Pancreas (tissue), 10 donors: ENCODE measurements around the gene FGF13. TPM values are rescaled to one million over a fixed set of nuclear protein-coding genes. Genes with fewer than 3 reads are reported as not detected.

ENCODE experiments used
- ATAC-seq, 4 donors: fragments of 200-7000 bp; cut with Tn5 transposase; one replicate each; pipeline versions ENCODE4 v1.8.0 to v1.9.1; 2020; ENCODE audit warnings: mild to moderate bottlenecking in 4 of 4, moderate library complexity in 4 of 4
- DNase-seq, 6 donors: peaks; one replicate each; pipeline ENCODE4 v3.0.0-alpha.2; 2020
- FAIRE-seq: peaks from 2 replicates; lab custom pipeline; 2012; peaks lifted over from hg19 to GRCh38; lab: Jason Lieb, UNC
- H3K27ac ChIP-seq, 4 donors: fragments of 200-600 bp; sonication (generic); 1 replicate in 3 of 4; 2 replicates in 1 of 4; pipeline versions ENCODE4 v1.5.0 to v1.8.0; 2020
- H3K27me3 ChIP-seq, 4 donors: fragments of 200-600 bp; one replicate each; pipeline ENCODE4 v1.8.0; 2021
- H3K36me3 ChIP-seq, 3 donors: fragments of 200-600 bp; sonication (generic) in 1 of 3; one replicate each; pipeline versions ENCODE4 v1.5.0 to v1.8.0; 2020 to 2021
- H3K4me1 ChIP-seq, 3 donors: fragments of 200-600 bp; one replicate each; pipeline ENCODE4 v1.8.0; 2021
- H3K4me3 ChIP-seq, 4 donors: fragments of 200-600 bp; sonication (generic) in 2 of 4; one replicate each; pipeline versions ENCODE4 v1.5.0 to v1.8.0; 2020 to 2021
- H3K9me3 ChIP-seq, 4 donors: fragments of 200-600 bp; one replicate each; pipeline ENCODE4 v1.8.0; 2021
- WGBS, 2 donors: extraction: QIAGEN DNeasy Blood & Tissue Kit; methylation state at CpG; one replicate each; pipeline ENCODE4 v1.1.7; 2013; 5-methylcytosine and 5-hydroxymethylcytosine counted together
- intact Hi-C, 3 donors: fragments of 100-400 bp; cut with DNase I; formaldehyde crosslinking; loops; one replicate each; pipeline versions ENCODE4 v1.11.1 to v1.14.2; 2022
- polyA plus RNA-seq, 2 donors: library from polyadenylated mRNA; stranded (reverse); fragments of 200-250 nt; gene quantifications; one replicate each; pipeline ENCODE4 v1.2.3, GENCODE V29; 2013
- total RNA-seq, 6 donors: library from RNA; stranded (reverse); fragmentation: NEBNext Ultra II Directional in 4 of 6; extraction: Animal tissue kit (Norgen Biotek cat#: 25700) in 4 of 6; gene quantifications; one replicate each; pipeline versions ENCODE4 v1.2.1 to v1.2.4, GENCODE V29; 2021 to 2023
- TF ChIP-seq, protein P1 (sequence below), 4 donors: fragments of 200-600 bp; sonication (generic) in 3 of 4; IDR thresholded peaks; one replicate each; pipeline versions ENCODE4 v1.5.0 to v1.8.0; 2021; ENCODE audit warnings: antibody characterized with exemption in 4 of 4
- donor health status: healthy with polysubstance abuse.
- donor health status: DM: no; HTN: no; CAD: no; lungs with moderate emphysema.
- donor health status: DM: no; HTN: no; CAD: no.
- donor health status: control.
- donor health status: control.
- donor health status: Bipolar disorder and iron deficiency.
- donor health status: DM: yes; HTN: yes; CAD: no.
- donor health status: DM: no; HTN: no; CAD: no.
- donor health status: DM: no; HTN: no; CAD: no.
- donor health status: DM: yes; HTN: yes; CAD: no.

FGF13 gene
- total and polyA plus RNA-seq, 8 donors: 0.35 to 2.4 (median 0.79) TPM

GRCh38 chrX:138723301-138723700 lies 11.8 kb upstream of the FGF13 start:
- Histone ChIP-seq H3K4me3 (no peak overlapping the region), H3K36me3 (no peaks in the 10 kb centered on the region), H3K9me3 (no peaks in the 10 kb centered on the region), H3K4me1 (no peaks in the 10 kb centered on the region), H3K27me3 (peaks cover 0 to 30% (median 0%) of the 10 kb centered on the region in 4 donors), H3K27ac (no peak overlapping the region)
- intact Hi-C loops: no loop called here
- no peak for ATAC-seq
- TF ChIP-seq, protein P1, sequence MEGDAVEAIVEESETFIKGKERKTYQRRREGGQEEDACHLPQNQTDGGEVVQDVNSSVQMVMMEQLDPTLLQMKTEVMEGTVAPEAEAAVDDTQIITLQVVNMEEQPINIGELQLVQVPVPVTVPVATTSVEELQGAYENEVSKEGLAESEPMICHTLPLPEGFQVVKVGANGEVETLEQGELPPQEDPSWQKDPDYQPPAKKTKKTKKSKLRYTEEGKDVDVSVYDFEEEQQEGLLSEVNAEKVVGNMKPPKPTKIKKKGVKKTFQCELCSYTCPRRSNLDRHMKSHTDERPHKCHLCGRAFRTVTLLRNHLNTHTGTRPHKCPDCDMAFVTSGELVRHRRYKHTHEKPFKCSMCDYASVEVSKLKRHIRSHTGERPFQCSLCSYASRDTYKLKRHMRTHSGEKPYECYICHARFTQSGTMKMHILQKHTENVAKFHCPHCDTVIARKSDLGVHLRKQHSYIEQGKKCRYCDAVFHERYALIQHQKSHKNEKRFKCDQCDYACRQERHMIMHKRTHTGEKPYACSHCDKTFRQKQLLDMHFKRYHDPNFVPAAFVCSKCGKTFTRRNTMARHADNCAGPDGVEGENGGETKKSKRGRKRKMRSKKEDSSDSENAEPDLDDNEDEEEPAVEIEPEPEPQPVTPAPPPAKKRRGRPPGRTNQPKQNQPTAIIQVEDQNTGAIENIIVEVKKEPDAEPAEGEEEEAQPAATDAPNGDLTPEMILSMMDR (IDR thresholded peaks at IDR 0.05): no peak
- 58 to 60% methylated on average over 5 of the region's 5 CpGs for WGBS, 2 donors
- no peak for DNase-seq
- no peak for FAIRE-seq

GRCh38 chrX:138719396-138719795 lies 7.9 kb upstream of the FGF13 start:
- intact Hi-C loops: no loop called here
- no peak overlapping the region for H3K4me3 ChIP-seq
- H3K4me1 ChIP-seq: no peaks in the 10 kb centered on the region
- H3K9me3 ChIP-seq: no peaks in the 10 kb centered on the region
- FAIRE-seq (no peak), ATAC-seq (no peak), DNase-seq (no peak)
- 65 to 78% methylated on average over 3 of the region's 3 CpGs for WGBS, 2 donors
- H3K36me3 ChIP-seq: no peaks in the 10 kb centered on the region
- no peak overlapping the region for H3K27ac ChIP-seq
- TF ChIP-seq, protein P1 (IDR thresholded peaks at IDR 0.05): no peak
- peaks cover 0 to 35% (median 1%) of the 10 kb centered on the region in 4 donors for H3K27me3 ChIP-seq

DNA sequence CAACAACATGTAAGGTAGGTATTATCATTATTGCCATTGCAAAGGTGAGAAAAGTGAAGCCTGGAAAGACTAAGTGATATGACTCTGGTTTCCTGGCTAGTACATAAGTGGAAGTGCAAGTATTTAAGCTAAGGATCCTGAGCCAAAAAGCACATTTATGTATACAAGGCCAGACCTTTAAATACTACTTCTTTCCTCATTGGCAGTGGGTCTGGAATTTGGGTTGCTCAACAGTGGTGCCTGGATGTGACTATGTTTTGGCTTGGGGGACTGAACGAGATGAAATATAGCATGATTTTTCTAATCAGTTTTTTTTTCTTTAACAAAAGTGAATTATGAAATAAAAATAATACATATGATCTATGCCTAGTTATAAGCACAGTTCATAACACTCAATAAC lies 7.4 kb upstream of the FGF13 start:
- intact Hi-C loops: no loop called here
- FAIRE-seq: no peak
- H3K27me3 ChIP-seq: peaks cover 0 to 39% (median 1%) of the 10 kb centered on the region in 4 donors
- H3K4me3 ChIP-seq: no peak overlapping the region
- no peaks in the 10 kb centered on the region for H3K4me1 ChIP-seq
- ATAC-seq: no peak
- no peak overlapping the region for H3K27ac ChIP-seq
- 28 to 51% methylated on average over 1 of the region's 1 CpG for WGBS, 2 donors
- TF ChIP-seq, protein P1 (IDR thresholded peaks at IDR 0.05): no peak
- DNase-seq: no peak
- H3K36me3 ChIP-seq: no peaks in the 10 kb centered on the region
- H3K9me3 ChIP-seq: no peaks in the 10 kb centered on the region

GRCh38 chrX:138710866-138711341 lies 613 bp downstream of the FGF13 start:
- TF ChIP-seq, protein P1 (IDR thresholded peaks at IDR 0.05): no peak
- FAIRE-seq (no peak), DNase-seq (peak in 3 of 6 donors; percentile 10 to 60 (median 55)), ATAC-seq (no peak)
- no peaks in the 10 kb centered on the region for H3K36me3 ChIP-seq
- intact Hi-C loops: no loop called here
- H3K27me3 ChIP-seq: peaks cover 0 to 51% (median 6%) of the 10 kb centered on the region in 4 donors
- H3K9me3 ChIP-seq: no peaks in the 10 kb centered on the region
- WGBS, 2 donors: 0 to 20% methylated on average over 43 to 51 of the region's 51 CpGs
- no peak overlapping the region for H3K27ac ChIP-seq
- H3K4me3 ChIP-seq: peak overlapping the region in 2 of 4 donors; percentile 25 to 33
- H3K4me1 ChIP-seq: no peaks in the 10 kb centered on the region
